CD4-positive, alpha-beta T cell (primary cell): ENCODE data around the gene KCNIP4. TPM values are rescaled to one million over a fixed set of nuclear protein-coding genes. Genes with fewer than 3 reads are reported as not detected.

Source experiments
- ATAC-seq: fragments of 200-7000 bp; cut with Tn5 transposase; one replicate; pipeline ENCODE4 v1.10.0; 2022; ENCODE audit warnings: mild to moderate bottlenecking; ENCODE audit not compliant: poor library complexity
- CTCF ChIA-PET: fragments of 350-600 bp; sonication (Branson Sonifier 250); formaldehyde crosslinking; loops from one replicate; lab custom pipeline; 2021; ENCODE audit warnings: antibody characterized with exemption, inconsistent platforms; lab: Charles Lee
- POLR2A ChIA-PET: fragments of 350-600 bp; sonication (Branson Sonifier 250); formaldehyde crosslinking; loops from one replicate; lab custom pipeline; 2021; ENCODE audit warnings: antibody characterized with exemption, inconsistent platforms; lab: Charles Lee
- DNase-seq, 14 experiments: peaks; one replicate each; pipeline ENCODE4 v3.0.0-alpha.2; 2013 to 2020; ENCODE audit warnings: mixed read lengths in 2 of 14
- H3K27ac ChIP-seq, 2 donors: one replicate each; pipeline versions ENCODE4 v1.5.1 to v1.7.0; 2013; ENCODE audit warnings: low read length in 2 of 2, low read depth in 1 of 2, mild to moderate bottlenecking in 1 of 2
- H3K27me3 ChIP-seq, 2 experiments: 1 replicate in 1 of 2; 2 replicates in 1 of 2; pipeline versions ENCODE4 v1.6.1 to v1.7.0; 2013; ENCODE audit warnings: low read length in 2 of 2, control low read depth in 1 of 2, mild to moderate bottlenecking in 1 of 2, moderate library complexity in 1 of 2; ENCODE audit not compliant: insufficient read depth in 2 of 2, control insufficient read depth in 1 of 2
- H3K36me3 ChIP-seq: one replicate; pipeline ENCODE4 v1.6.1; 2013; ENCODE audit warnings: low read length, control low read depth; ENCODE audit not compliant: insufficient read depth
- H3K4me1 ChIP-seq: one replicate; pipeline ENCODE4 v1.6.1; 2013; ENCODE audit warnings: low read length, control low read depth; ENCODE audit not compliant: insufficient read depth
- H3K4me3 ChIP-seq: one replicate; pipeline ENCODE4 v1.5.1; 2013; ENCODE audit warnings: mild to moderate bottlenecking, low read length, moderate library complexity
- H3K9me3 ChIP-seq, 2 experiments: 1 replicate in 1 of 2; 2 replicates in 1 of 2; pipeline versions ENCODE4 v1.6.1 to v1.7.0; 2013; ENCODE audit warnings: low read length in 2 of 2, mild to moderate bottlenecking in 2 of 2, control low read depth in 1 of 2, moderate library complexity in 1 of 2; ENCODE audit not compliant: control insufficient read depth in 1 of 2, insufficient read depth in 1 of 2
- H3K27ac Mint-ChIP-seq: one replicate; pipeline ENCODE4 v1.8.0; 2020; ENCODE audit warnings: mixed read lengths
- H3K27me3 Mint-ChIP-seq: one replicate; pipeline ENCODE4 v1.8.0; 2021; ENCODE audit warnings: mixed read lengths
- H3K36me3 Mint-ChIP-seq: one replicate; pipeline ENCODE4 v1.8.0; 2021; ENCODE audit warnings: low read depth, mixed read lengths
- H3K4me1 Mint-ChIP-seq: one replicate; pipeline ENCODE4 v1.8.0; 2021; ENCODE audit warnings: low read depth, mixed read lengths
- H3K4me3 Mint-ChIP-seq: one replicate; pipeline ENCODE4 v1.8.0; 2020; ENCODE audit warnings: mild to moderate bottlenecking, mixed read lengths
- H3K9me3 Mint-ChIP-seq: one replicate; pipeline ENCODE4 v1.8.0; 2020; ENCODE audit warnings: mixed read lengths
- intact Hi-C, 2 experiments: fragments of 100-400 bp; cut with DNase I in 1 of 2; cut with micrococcal nuclease in 1 of 2; formaldehyde crosslinking; loops; one replicate each; pipeline versions ENCODE4 v1.15.1 to v1.9.0; 2023 to 2025; cut with DNase I, micrococcal nuclease
- total RNA-seq, 174 experiments: library from RNA in 2 of 174; stranded (reverse) in 2 of 174; gene quantifications; one replicate each; pipeline ENCODE4 v1.2.3 and lab custom pipeline; 2021 to 2026
- TF ChIP-seq, protein P1 (sequence below): fragments of 200-600 bp; IDR thresholded peaks from one replicate; pipeline ENCODE4 v1.8.0; 2022; ENCODE audit warnings: antibody characterized with exemption, mild to moderate bottlenecking

The KCNIP4 gene
- total RNA-seq, 2 experiments from 2014 or later, result not detected

DNA sequence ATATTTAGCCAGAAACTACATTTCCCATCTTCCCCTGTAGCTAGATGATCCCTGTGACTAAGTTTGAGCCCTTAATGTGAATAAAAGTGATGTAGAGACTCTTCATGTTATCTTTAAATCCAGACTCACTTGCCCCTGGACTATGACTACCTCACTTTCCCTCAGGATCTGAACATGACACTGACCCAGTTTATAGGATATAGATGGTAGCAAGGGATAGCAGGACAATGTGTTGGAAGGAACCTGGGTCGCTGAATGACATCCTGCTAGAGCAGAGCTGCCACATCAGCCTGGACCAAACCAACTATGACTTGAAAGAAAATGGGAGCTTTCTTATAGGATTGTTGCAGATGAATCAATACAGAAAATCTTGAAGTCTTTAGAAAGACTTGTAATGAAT is 1110.1 kb downstream of the KCNIP4 start:
- ChIA-PET CTCF (interaction anchor here (1.0 kb wide), 1 partner anchor 24 kb away, joined by 3 read pairs; no protein-coding TSS in a partner anchor), POLR2A (no interaction called here)
- intact Hi-C loops, result no loop called here
- Histone ChIP-seq H3K27ac (no peak overlapping the region), H3K9me3 (no peaks in the 10 kb centered on the region), H3K36me3 (no peaks in the 10 kb centered on the region), H3K4me1 (no peaks in the 10 kb centered on the region), H3K27me3 (no peaks in the 10 kb centered on the region), H3K4me3 (no peak overlapping the region)
- Mint-ChIP-seq H3K27me3 (no peaks in the 10 kb centered on the region), H3K9me3 (no peaks in the 10 kb centered on the region), H3K4me1 (no peaks in the 10 kb centered on the region), H3K4me3 (no peak overlapping the region), H3K27ac (no peak overlapping the region), H3K36me3 (no peaks in the 10 kb centered on the region)
- ATAC-seq (no peak), DNase-seq (no peak)
- TF ChIP-seq, protein P1, sequence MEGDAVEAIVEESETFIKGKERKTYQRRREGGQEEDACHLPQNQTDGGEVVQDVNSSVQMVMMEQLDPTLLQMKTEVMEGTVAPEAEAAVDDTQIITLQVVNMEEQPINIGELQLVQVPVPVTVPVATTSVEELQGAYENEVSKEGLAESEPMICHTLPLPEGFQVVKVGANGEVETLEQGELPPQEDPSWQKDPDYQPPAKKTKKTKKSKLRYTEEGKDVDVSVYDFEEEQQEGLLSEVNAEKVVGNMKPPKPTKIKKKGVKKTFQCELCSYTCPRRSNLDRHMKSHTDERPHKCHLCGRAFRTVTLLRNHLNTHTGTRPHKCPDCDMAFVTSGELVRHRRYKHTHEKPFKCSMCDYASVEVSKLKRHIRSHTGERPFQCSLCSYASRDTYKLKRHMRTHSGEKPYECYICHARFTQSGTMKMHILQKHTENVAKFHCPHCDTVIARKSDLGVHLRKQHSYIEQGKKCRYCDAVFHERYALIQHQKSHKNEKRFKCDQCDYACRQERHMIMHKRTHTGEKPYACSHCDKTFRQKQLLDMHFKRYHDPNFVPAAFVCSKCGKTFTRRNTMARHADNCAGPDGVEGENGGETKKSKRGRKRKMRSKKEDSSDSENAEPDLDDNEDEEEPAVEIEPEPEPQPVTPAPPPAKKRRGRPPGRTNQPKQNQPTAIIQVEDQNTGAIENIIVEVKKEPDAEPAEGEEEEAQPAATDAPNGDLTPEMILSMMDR, result no peak

DNA sequence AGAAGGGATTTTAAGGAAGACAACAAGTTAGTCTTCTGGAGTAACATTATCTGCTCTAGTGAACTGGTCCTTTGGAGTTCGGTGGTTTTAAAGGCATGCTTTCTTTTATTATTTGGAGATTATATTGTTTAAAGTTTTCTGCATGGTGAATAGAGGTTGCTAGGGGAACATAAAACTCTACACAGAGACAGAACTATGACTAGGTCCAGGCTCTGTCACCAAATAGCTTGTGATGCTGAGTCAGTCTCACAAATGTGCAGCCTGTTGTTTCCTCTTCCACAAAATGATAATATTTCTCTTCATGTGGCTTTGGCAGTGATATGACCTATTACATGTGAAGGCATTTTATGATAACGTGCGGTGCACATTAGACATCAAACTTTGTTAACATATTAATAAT is 1115.7 kb downstream of the KCNIP4 start:
- Mint-ChIP-seq H3K4me3 (no peak overlapping the region), H3K36me3 (no peaks in the 10 kb centered on the region), H3K27ac (no peak overlapping the region), H3K27me3 (no peaks in the 10 kb centered on the region), H3K9me3 (peaks cover 3% of the 10 kb centered on the region), H3K4me1 (no peaks in the 10 kb centered on the region)
- DNase-seq (no peak), ATAC-seq (no peak)
- intact Hi-C loops, result no loop called here
- no peaks in the 10 kb centered on the region for H3K4me1 ChIP-seq
- H3K36me3 ChIP-seq, result no peaks in the 10 kb centered on the region
- TF ChIP-seq, protein P1, result no peak
- H3K27ac ChIP-seq, result no peak overlapping the region
- no peaks in the 10 kb centered on the region for H3K27me3 ChIP-seq
- ChIA-PET POLR2A (no interaction called here), CTCF (no interaction called here)
- peaks cover 0 to 4% of the 10 kb centered on the region in 2 experiments for H3K9me3 ChIP-seq
- H3K4me3 ChIP-seq, result no peak overlapping the region

DNA sequence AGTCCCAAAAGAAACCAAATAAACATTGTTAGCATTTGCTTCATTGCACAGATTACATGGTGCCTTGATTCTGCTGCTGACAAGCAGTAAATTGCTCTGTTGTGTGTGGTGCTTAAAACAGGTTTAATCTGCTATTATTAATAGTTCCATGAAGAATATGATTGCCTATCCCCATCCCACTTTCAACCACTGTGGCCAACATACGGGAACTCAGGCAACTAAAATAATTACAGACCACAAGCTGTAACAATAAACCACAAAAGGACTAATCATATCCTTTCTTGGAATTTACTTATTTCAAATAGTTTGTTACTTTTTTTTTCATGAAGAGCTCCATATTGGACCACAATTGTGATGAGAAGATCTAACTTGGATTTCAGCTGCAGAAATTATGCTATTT is 1116.8 kb downstream of the KCNIP4 start:
- H3K9me3 Mint-ChIP-seq, result peaks cover 6% of the 10 kb centered on the region
- ATAC-seq, result no peak
- intact Hi-C loops, result no loop called here

More for the DNA sequence above, 1116.8 kb downstream of the KCNIP4 start:
- no peak overlapping the region for H3K27ac Mint-ChIP-seq
- Histone ChIP-seq H3K9me3 (peaks cover 0 to 4% of the 10 kb centered on the region in 2 experiments), H3K4me3 (no peak overlapping the region), H3K36me3 (no peaks in the 10 kb centered on the region), H3K27me3 (no peaks in the 10 kb centered on the region), H3K4me1 (no peaks in the 10 kb centered on the region), H3K27ac (no peak overlapping the region)
- TF ChIP-seq, protein P1, result no peak
- POLR2A ChIA-PET, result no interaction called here
- CTCF ChIA-PET, result interaction anchor here (0.6 kb wide), 1 partner anchor 25 kb away, joined by 3 read pairs; no protein-coding TSS in a partner anchor
- no peaks in the 10 kb centered on the region for H3K36me3 Mint-ChIP-seq
- no peaks in the 10 kb centered on the region for H3K27me3 Mint-ChIP-seq
- no peak overlapping the region for H3K4me3 Mint-ChIP-seq
- H3K4me1 Mint-ChIP-seq, result no peaks in the 10 kb centered on the region
- no peak for DNase-seq
